Fibroblast of mammary gland (primary cell): ENCODE measurements around the gene OTOP3.
"Not testable (repeated sequence)": the region's sequence is repeated elsewhere in the genome, so short reads cannot be mapped to it uniquely, and the experiment has no call there.

Experiments
- DNase-seq: peaks from one replicate; pipeline ENCODE4 v3.0.0-alpha.2; 2010; ENCODE audit warnings: low read depth
- H3K4me3 ChIP-seq: 2 replicates; pipeline ENCODE4 v1.5.1; 2011; ENCODE audit warnings: low read depth, mild to moderate bottlenecking, low read length, moderate library complexity; ENCODE audit not compliant: control insufficient read depth
- CTCF ChIP-seq: conservative IDR thresholded peaks from 2 replicates; pipeline ENCODE4 v1.5.1; 2011; ENCODE audit warnings: low read depth, low read length, inconsistent platforms; ENCODE audit not compliant: control insufficient read depth, insufficient read depth

Gene OTOP3

DNA sequence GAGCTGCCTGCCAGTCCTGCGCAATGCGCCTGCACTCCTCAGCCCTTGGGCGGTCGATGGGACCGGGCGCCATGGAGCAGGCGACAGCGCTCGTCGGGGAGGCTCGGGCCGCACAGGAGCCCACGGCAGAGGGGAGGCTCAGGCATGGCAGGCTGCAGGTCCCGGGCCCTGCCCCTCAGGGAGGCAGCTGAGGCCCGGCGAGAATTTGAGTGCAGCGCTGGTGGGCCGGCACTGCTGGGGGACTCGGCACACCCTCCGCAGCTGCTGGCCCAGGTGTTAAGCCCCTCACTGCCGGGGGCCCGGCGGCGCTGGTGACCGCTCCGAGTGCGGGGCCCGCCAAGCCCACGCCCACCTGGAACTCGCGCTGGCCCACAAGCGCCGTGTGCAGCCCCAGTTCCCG, 28.7 kb upstream of the OTOP3 start:
- H3K4me3 ChIP-seq = no peak overlapping the region
- DNase-seq = no peak
- TF ChIP-seq CTCF = no peak

- DNase-seq, H3K4me3 ChIP-seq: not testable (repeated sequence)
Measured at GRCh38 chr17:74909097-74909496, 26.6 kb upstream of the OTOP3 start.

DNA sequence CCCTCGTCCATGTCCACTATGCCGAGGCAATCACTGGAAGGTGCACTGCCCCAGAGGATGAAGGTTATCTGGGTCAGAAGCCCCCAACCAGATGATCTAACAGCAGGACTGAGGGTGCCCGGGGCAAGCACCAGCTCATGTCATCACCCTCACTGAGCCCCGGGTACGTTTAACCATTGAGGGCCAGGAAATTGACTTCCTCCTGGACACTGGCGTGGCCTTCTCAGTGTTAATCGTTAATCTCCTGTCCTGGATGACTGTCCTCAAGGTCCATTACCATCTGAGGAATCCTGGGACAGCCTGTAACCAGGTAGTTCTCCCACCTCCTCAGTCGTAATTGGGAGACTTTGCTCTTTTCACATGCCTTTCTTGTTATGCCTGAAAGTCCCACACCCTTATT, 24.3 kb upstream of the OTOP3 start:
- not testable (repeated sequence) for H3K4me3 ChIP-seq, DNase-seq

GRCh38 chr17:74916136-74916850, 19.4 kb upstream of the OTOP3 start:
- no peak for DNase-seq
- TF ChIP-seq CTCF = no peak
- no peak overlapping the region for H3K4me3 ChIP-seq

DNA sequence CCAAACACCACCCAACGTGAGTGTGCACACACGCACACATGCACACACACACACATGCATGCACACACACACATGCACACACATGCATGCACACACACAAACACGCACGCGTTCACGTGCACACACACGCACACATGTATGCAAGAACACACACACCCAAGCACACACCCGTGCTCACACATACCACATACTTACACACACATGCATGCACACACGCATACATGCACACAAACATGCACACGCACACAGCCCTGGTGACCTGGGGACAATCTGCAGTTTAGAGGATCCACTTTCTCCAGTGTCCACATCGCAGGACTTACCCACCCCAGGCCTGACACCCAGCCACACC, 18.9 kb upstream of the OTOP3 start:
- H3K4me3 ChIP-seq = no peak overlapping the region
- no peak for TF ChIP-seq CTCF
- DNase-seq = no peak

- DNase-seq = no peak
- no peak for TF ChIP-seq CTCF
- no peak overlapping the region for H3K4me3 ChIP-seq
Measured at GRCh38 chr17:74917430-74917829, 18.3 kb upstream of the OTOP3 start.

DNA sequence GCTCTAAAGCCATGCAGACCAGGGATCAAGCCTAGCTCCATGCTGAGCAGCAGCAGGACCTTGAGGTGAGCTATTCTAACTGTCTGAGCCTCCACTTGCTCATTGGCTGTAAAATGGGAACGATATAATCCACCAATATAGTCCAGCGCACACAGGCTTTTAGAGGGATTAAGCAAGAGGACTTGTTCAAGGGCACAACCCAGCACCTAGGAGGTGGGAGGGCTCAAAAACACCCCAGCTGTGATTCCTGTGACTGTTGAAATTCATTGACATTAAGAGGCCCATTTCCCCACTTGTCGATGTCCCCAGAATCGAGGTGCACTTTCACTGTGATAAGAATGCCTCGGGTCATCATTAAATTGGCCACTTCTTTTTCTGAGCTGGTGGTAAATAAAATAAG, 16.8 kb upstream of the OTOP3 start:
- no peak for TF ChIP-seq CTCF
- no peak overlapping the region for H3K4me3 ChIP-seq
- no peak for DNase-seq
